Lung microvascular endothelial cell (primary cell): ENCODE data around the gene SCUBE1. TPM values are rescaled to one million over a fixed set of nuclear protein-coding genes. Genes with fewer than 3 reads are reported as not detected.
A peak's percentile ranks its signal among the peaks of the same experiment; 100 is the strongest.
"Not testable (repeated sequence)": the region's sequence is repeated elsewhere in the genome, so short reads cannot be mapped to it uniquely, and the experiment has no call there.

ENCODE experiments used
- DNase-seq, 2 donors: peaks; one replicate each; pipeline versions ENCODE4 v3.0.0 to v3.0.0-alpha.2; 2010; ENCODE audit warnings: low read depth in 2 of 2
- total RNA-seq: library from RNA; depleted of rRNA; stranded (reverse); fragments of >200 nt; gene quantifications from 2 replicates; pipeline ENCODE4 v1.2.1, GENCODE V29; 2014

SCUBE1 gene
- total RNA-seq, 1 donor from 2014 or later: 0.20 TPM

DNA sequence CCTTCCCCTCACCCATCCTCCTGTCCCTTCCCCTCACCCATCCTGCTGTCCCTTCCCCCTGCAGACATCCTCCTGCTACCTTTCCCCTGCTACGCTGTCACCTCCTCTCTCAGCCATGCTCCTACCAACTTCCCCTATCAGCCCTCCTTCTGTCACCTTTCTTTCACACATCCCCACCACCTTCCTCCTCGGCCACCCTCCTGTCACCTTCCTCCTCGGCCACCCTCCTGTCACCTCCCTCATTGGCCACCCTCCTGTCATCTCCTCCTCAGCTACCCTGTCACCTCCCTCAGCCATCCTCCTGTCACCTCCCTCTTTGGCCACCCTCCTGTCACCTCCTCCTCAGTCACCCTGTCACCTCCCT, 62.7 kb downstream of the SCUBE1 start:
- not testable (repeated sequence) for DNase-seq

DNA sequence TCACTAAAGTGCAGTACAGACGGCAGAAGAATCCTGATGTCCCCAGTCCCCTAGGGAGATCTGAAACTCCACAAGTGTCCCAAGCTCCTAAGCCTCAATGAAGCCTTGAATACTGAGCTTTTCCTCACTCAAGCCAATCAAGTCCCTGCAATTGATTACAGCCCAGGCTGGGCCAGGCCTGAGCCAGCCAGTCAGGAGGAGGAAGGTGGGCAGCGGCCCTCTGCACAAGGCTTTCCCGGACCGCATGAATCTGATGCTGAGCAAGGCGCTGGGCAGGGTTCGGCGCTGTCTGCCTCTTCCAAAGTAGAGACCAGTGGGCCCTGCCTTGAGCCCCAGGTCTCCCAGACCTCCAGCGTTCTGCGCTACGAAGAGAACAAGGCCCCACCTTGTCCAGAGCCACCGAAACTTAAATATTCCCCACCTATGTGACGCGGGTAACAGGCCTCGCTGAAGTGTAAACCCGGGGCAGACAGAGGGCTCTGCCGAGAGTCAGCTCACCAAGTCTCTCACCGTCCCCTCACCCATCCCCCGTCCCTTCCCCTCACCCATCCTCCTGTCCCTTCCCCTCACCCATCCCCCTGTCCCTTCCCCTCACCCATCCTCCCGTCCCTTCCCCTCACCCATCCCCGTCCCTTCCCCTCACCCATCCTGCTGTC, 63.2 kb downstream of the SCUBE1 start:
- DNase-seq: no peak

DNA sequence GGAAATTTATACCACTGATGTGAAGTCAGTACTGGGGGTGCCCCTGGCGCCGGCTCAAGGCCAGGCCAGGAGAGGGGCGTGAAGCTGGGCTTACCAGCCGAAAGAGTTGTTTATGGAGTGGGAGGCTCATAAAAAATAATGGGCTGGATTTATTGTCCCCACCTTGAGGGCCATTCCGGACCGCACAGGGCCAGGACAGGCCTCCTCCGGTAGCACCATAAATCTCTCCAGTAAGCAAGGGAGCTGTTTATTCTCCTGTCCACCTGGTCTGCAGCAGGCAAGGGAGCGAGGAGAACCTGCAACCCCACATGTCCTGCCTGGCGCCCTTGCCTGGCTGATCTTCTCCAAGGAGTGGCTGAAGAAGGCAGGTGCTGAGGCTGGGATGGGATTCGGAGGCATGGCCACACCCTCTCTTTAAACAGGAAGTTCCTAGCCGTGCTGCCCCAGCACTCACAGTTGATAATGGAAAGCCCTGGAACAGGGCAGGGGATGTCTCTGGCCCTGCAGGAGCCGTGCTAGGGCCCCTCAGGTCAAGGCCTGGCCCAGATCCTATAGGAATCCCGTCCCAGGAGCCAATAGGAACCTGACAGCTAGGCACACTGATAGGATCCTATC, 65.1 kb downstream of the SCUBE1 start:
- no peak for DNase-seq

DNA sequence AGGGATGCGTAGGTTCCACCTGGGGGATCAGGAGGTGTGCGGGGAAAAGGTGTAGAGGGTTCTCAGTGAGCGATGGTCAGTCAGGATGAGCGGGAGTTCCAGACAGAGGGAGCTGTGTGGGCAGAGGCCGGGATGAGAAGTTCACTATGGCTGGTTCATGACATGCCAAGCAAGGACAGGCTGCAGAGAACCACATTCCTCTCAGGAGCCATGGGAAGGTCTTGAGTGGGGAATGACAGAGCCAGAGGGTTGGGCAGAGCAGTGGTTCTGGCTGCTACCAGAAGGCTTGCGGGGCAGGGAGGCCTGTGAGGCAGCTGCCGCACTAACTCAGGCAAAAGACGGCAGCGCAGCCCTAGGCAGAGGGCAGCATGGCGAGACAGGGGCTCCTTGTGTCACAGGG, 66.1 kb downstream of the SCUBE1 start:
- DNase-seq: no peak

DNA sequence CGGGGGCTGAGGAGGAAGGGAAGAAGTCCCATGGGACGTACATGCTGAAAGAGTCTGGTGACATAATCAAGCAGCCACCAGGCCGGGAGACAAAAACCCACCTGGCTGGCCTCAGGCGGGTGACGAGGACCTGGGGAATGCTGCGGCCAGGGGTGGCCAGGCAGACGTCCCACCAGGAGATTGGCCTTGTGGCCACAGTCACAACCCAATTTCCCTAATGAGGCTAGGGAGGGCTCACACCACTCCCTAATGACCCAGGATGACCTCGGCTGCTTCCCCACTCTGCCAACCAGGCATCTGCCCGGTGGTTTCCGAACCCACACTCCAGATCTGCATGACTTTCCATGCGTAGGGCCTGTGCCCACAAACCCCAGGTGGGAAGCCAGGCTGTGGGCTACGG, 66.9 kb downstream of the SCUBE1 start:
- DNase-seq: no peak

DNA sequence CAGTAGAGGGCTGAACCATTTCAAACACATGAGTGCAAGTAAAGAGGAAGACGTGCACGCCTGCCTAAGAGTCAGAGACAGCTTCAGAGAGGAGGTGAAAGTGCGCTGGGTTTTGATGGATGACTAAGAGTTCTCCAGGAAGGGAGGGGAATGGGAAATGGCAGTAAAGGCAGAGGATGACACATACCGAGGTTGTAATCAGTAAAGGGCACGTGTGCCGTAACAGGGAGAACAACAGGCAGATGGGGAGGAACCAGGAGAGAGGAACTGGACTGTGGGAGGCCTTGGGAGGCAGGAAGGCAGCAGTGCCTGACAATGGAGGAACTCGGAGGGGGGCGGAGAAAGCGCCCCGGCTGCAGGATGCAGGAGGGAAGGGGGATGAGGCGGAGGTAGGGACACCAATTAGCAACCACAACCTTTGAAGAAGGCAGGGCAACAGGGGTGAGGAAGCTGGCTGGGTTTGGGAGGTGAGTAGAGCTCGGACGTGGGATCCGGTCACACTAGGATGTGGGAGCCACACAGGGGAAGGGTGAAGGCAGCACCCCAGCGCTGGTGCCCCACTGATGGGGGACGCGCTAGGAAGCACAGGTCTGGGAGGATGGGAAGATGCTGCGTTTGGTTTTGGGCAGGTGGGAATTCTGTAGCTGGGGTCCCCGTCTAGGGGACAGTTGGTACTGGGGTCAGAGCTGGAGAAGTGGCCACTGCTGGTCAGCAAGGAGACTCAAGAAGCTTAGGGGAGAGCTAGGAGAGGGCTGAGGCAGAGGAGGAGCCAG, 67.4 kb downstream of the SCUBE1 start:
- DNase-seq: peak; percentile 48 to 81

DNA sequence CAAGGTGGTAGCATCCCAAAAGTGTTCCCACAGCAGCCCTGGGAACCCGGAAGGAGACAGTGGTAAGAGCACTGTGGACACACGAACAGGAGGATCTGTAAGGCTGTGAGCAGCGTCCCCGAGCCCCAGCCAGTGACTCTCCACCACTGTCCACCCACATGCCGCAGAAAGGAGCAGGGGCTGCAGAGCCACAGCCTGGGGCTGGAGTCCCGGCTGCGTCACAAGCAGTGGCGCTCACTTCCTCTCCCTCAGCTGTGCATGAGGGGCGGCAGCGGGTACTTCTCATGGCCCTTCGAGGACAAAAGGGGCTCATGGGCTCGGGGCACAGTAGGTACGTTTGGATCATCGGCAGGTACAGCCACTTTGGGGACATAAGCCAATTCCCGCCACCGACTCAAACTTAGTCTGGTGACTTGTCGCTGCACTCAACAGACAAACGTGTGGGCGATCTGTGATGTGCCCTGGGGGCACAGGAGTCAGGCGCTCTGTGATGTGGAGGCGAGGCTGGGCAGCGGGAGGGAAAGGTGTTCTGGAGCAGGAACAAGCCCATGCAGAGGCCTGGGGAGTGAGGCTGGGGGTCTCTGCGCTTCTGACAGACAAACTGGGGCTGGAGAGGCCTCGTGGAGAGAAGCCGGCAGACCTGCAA, 68.5 kb downstream of the SCUBE1 start:
- no peak for DNase-seq

DNA sequence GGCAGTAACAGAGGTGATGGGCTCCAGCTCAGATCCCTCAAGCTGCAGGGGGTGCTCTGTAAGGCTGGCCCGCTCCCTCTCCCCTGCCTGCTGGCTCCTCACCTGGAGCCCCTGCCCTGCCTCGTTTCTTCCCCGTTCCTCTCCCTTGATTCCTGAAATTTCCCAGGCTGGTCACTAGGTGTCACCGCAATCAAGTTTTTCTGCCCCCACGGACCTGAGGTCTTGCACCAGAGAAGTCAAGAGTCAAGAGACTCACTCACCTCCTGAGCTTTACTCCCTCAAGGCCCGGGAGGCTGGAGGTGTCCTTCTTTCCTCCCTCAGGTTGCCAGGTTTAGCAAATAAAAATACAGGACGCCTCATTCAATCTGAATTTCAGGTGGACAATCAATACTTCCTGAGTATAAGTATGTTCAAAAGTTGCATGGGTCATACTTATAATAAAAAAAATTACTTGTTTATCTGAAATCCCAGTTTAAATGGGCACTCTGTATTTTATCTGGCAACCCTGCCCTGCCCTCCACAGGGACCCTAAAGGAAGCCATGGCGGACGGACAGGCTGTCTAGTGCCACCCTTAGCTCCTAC, 69.2 kb downstream of the SCUBE1 start:
- peak; percentile 66 to 72 for DNase-seq

DNA sequence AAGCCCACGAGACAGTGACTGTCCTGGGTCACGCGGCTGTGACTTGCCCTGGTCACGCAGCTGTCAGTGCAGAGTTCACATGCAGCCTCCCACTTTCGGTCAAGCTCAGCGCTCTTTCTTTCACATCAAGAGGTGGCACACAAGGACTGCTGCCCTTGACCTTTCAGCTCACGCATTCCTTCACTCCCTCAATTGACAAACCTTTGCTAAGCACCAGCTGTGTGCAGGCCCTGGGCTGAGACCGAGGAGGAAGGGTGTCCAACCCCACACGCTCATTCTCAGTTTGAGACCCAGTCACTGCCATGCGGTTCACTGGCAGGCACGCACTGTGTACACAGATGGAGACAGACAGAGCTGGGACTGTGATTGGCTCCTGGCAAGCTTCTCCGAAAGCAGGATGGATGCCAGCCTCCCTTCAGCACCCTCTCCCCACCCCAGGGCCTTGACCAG, 70.3 kb downstream of the SCUBE1 start:
- DNase-seq: no peak

DNA sequence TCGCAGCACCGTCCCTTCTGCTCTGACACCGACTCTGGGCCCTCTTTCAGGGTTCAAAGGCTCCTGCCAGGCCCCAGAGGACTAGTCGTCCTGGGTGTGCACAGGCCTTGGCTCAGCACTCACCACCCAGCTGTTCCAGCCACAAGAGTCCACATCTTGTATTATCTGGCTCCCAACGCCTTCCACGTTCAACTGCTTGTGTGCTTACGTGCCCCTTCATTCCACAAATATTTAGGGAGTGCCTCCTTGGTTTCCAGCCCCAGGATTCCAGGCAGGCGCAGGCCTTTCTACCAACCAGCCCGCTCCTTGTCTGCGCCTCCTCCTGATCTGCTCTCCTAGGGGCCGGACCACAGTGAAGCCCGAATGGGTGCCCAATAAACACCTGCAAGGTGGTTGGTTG, 70.9 kb downstream of the SCUBE1 start:
- DNase-seq: no peak

DNA sequence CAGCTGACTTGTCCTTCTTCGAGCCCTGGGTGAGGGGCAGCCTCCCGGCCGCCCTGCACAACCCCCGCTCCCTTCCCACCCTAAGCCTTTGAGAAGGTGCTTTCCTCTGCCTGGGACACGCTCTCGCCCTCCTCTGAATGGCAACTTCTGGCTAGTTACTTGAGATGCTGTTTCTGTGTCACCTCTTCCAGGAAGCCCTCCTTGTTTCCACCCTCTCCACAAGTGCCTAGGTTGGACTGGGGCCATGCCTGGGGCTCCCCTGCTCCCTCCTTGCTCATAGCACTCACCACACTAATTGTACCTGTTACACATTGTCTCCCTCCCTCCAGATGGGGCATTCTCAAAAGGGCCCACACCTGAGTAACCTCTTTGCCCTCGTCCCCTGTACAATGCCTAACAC, 72.2 kb downstream of the SCUBE1 start:
- no peak for DNase-seq

DNA sequence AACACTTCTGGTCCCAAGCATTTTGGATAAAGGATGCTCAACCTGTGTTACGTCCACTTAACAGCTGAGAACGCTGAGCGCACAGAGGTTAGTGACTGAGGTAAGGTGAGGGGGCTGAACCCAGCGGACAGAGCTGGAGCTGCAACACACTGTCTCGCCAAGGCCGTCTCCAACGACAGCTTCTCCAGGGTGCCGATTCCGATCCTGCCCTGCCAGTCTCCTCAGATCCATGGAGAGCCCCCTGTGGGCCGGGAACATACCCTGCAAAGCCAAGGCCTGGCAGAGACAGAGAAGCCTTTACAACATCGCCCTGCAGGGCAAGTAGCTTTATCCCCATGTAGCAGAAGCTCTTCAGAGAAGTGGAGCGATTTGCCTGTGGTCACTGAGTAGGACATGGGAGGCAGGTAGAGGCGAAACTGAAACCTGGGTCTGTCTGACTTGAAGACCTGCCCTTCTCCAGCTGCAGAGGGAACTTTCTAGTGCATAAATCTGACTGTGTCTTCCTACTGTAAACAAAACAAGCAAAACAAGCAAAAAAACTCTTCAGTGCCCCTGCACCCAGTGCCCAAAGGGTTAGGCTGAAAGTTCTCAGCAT, 72.8 kb downstream of the SCUBE1 start:
- DNase-seq: peak; percentile 33 to 37

DNA sequence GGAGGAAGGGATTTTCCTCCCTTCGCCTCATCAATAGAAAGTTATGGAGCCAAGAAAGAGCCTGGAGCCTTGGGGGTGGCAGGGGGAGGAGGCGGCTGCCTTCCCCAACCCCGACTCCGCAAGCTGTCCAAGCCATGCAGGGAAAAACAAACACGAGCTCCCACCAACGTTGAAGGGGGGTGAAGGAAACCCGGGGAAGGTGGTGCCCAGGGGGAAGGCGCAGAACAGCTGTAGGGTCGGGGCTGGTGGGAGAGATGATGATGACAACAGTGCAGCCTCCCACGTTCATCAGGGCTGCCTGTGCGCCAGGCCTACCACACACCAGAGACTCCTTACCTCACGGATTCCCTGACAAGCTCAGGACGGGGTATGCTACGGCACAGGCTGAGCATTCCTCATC, 73.5 kb downstream of the SCUBE1 start:
- DNase-seq: no peak

DNA sequence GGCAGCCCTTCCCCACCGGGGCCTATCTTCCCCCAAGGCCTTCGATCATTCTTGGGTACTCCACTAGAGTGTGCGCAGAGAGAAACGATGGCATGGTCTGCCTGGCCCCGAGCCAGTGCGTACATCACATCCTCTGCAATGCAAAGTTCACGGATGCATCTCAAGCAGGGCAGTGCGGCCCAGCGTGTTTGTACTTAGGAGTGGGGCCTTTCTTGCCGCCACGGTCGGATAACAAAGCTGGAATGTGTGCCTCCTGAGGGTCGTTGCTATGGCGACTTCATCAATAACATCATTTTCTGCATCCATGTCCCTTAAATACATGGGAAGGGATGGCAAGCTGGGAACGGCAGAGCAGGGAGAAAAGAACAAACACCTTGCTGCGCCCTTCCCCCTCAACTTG, 73.9 kb downstream of the SCUBE1 start:
- DNase-seq: no peak

DNA sequence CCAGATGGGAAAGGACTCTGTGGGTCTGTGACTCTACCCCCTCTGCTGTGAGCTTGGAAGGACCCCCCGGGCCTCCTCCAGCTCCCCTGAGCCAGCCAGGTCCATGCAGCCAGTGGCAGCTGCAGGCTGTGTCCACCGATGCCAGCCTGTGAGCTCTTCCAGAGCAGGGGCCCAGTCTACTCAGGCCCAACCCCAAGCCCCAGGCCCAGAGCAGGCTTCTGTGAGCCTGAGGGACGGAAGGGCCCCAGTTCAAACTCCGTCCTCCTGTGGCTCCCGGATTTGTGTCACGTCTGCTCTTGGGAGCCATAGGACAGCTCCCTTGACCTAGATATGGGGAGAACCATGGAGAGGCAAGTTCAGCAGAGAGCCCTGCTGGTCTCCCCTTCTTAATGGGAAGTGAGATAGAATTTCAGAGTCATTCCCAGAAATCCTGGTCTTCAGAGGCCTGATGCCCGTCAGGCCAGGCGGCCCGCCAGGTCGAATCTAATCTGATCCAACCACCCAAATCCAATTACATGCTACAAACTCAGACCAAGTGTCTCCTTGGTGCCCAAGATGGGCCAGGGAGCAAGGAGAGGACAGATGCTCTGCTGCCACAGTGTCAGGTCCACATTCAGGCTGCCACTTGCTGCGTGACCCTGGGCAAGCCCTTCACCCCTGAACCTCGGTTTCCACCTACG, 75.1 kb downstream of the SCUBE1 start:
- no peak for DNase-seq

DNA sequence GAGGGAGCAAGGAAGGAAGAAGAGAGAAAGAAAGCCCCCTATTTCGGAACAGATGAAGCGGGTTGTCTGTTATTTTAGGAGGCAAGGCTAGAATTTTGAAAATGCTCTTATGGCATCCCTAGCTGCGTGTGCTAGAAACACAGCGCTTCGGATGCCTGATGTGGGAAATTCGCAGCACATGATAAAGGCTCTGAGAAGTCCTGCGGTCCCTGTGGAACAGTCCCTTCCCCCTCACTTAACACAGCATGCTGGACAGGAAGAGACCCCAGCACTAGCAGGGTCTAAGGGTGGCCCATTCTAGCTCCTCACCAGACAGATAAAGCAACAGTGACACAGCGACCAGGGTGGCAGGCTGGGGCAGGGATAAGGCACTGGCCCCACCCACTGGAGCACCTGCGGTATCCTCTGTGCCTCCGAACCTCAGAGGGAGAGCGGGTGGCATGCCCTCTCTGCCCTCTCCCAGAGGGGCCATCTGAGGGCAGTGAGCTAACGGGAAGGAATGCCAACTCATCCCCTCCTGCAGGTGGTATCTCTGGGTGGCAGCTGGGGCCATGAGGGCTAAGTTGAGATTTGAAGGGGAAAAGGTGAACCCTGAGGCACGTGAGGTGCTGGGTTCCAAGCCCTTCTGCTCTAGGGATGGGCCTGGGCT, 75.7 kb downstream of the SCUBE1 start:
- no peak for DNase-seq

DNA sequence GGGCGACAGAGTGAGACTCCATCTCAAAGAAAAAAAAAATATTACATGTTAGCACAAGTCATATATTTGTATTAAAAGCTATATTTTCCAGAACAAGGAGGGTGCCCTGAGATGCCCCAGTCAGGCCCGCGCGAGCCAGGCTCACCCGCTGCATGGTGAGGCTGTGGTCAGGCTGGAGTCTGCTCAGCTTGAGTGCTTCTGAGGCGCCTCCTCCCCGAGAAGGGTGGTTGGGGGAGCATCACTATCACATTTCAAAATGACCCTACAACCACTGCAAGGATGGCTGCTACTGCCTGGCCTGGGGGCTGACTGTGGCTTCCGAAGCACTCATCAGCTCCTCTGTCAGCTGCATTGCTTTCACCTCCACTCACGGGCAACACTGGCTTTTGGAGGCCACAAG, 77.1 kb downstream of the SCUBE1 start:
- DNase-seq: no peak

DNA sequence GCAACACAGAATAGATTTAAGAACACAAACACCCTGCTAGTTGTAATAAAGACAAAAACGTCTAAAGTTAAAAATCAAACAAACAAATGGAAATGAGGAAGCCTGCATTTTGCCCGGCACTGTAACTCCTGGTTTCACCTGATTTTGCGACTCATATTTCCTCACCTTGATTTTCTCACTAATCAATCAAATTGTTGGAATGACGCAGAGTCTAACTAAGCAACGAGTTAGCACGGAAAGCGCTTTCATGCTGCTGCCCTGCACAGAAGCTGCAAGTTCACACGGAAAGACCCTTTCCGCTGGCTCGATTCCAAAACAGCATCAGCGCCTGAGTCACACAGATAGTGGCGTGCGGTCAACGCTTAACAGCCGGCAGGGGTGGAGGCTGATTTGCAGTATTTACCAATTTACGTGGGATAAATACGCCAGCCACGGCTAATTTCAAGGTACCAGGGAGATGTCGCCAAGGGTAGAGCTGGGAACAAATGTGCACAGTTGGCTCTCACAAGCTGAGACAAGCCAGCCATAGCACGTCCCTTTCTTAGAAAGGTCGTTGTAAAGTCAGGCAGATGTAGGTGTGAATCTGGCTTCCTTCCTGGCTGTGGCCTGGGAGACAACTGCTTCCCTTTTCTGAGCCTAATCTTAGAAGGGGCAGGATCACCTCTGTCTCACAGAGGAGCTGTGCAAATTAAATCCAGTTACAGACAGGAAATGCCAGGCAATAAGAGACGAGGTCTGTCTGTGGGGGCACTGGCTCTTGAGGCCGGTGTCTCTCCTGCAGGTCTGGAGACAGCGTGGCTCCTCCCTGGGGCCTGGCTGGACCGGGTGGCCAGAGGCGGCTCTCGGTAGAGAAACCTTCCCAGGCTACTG, 79.3 kb downstream of the SCUBE1 start:
- peak; percentile 99 to 100 for DNase-seq

DNA sequence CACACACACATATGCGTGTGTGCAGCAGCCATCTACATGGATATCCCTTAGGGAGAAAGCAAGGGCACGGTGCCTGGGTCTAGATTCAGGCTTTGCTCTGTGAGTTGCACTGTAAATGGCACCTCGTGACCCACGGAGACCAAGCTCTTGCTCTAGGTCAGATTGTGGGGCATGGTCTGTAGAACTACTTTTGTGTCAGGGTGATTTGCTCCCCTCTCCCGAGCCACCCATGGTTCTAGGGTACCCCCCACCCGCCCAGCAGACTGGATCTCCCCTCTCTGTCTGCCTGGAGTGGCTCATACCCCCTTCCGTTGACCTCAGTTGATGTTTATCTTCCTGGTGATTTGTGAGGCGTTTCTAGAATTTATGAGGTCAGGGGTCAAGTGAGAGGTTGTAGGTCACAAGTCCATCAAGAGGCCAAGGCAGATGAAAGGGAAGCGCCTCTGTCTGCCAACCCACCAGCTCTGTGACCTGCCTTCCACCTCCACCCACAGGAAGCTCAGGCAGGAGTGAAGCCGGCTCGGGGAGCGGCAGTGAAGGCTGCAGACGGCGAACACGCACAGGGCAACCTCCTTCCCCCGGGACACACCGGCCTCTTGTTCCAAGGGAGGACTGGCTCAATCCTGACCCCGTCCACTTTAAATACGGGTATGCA, 80.1 kb downstream of the SCUBE1 start:
- peak; percentile 78 to 80 for DNase-seq
